Stimulated activated CD8-positive, alpha-beta memory T cell treated with anti-CD3 and anti-CD28 coated beads, Interleukin-12 subunit alpha, Interleukin-12 subunit beta, amount 100 ng/mL, for 24 hours (primary cell): Measurements from ENCODE around the gene PDZD7.

Experiments used
- DNase-seq: peaks from one replicate; pipeline ENCODE4 v3.0.0-alpha.2; 2020; ENCODE audit errors: extremely low read depth

PDZD7 gene

DNA sequence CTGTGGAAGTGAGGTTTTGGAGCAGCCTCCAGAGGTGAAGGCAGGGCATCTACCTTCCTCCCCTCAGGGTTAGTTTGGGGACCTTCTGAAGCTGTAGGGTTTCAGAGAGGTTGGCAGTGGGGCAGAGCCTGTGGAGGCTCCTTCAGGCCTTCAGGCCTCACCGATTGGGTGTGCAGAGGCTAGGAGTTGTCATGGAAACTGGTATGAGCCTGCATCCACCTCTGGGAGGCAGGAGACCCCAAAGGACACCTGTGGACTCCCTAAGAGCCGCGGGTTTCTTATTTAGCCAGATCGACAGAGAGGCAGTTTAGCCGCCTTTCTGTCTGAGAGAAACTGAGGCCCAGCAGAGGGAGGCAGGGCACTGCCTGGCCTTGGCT is 29.3 kb downstream of the PDZD7 start:
- no peak for DNase-seq

- no peak for DNase-seq
Measured at GRCh38 chr10:101000915-101001658, 29.8 kb downstream of the PDZD7 start.

DNA sequence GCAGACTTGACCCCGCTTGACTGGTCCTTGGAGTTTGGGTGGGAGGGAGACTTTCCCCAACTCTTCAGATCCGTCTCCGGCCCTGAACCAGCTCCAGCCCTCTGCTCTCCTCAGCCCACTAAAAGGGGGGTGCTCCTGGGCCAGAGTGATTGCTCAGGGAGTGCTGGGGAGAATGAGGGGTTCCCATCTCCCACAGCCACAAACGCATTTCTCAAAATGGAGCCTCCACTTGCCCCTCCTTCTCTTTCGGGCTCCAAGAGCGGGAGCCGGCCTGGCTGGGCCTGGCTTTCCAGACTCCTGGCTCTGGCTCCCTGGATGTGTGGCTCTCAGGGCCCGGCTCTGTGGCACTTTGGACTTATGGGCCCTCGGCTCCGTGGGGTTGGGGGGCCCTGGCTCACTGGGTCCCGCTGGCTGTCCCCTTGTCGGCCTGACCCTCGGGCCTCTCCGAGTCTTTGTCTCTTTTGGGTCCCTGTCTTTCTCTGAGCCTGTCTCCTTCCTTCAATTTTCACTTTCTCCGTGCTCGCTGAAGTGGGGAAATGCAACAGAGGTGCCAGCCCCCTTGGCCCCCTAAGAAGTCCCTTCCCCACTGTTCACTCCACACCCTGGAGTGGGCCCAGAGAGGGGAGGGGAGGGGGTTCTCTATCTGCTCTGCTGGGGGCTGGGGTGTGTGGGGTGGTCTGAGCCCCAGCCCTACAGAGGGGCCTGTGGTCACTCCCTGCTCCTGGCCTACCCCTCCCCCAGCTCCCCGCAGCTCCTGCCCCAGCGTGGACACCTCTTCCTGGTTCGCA is 30.6 kb downstream of the PDZD7 start:
- no peak for DNase-seq

DNA sequence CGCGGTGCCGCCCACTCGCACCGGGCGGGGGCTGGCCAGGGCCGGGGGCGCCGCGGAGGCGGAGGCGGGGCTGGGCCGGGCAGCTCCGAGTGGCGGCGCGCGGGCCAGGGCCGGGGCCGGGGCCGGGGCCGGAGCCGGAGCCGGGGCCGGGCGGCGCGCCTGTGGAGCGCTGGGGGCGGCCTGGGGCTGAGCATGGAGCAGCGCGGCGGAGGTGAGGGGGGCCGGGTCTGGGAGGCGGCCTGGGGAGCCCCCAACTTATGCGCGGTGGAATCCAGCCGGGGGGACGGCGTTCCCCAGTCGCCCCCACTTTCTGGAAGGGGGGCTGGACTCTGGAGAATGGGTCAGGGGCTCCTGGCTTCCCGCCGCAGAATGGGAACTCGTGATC is 31.2 kb downstream of the PDZD7 start, which contains the start of gene LZTS2:
LZTS2 (plus strand) TSS at position 67 of the 385 bp plus-strand sequence. CDS start 2,731 bp downstream, outside the sequence.
- no peak for DNase-seq

DNA sequence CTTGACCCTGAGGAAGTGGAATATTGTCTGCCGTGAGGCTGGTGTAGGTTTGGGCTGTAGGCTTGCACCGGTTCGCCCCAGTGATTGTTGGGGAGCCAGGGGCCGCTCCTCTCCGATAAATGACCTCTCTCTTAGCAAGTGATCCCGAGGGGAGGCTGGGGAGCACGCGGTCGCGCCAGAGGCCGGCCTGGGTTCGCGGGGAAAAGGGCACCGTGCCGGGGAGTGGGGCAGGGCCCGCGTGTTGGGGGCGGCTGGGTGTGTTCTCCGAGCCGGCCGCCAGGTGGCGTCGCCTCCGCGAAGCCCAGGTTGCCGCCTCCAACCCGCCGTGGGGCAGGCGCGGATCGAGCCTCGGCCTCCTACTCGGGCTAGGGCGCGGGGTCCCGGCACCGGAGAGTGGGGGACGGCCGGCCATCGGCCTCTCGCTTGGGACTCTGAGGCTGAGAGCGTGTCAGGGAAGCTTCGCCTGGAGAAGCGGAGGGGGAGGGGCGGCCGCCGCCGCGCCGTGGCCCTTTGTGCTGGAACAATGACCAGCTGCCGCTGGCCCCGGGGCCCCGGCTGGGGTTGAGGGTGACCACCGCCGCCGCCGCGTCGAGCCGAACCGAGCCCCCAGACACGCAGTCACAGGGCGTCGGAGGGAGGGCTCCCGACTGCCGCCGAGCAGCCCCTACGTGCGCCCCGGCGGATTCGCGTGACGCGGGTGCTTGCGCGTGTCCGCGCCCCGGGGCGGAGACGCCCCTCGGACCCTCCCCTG is 31.8 kb downstream of the PDZD7 start:
- DNase-seq: peak; percentile 50

DNA sequence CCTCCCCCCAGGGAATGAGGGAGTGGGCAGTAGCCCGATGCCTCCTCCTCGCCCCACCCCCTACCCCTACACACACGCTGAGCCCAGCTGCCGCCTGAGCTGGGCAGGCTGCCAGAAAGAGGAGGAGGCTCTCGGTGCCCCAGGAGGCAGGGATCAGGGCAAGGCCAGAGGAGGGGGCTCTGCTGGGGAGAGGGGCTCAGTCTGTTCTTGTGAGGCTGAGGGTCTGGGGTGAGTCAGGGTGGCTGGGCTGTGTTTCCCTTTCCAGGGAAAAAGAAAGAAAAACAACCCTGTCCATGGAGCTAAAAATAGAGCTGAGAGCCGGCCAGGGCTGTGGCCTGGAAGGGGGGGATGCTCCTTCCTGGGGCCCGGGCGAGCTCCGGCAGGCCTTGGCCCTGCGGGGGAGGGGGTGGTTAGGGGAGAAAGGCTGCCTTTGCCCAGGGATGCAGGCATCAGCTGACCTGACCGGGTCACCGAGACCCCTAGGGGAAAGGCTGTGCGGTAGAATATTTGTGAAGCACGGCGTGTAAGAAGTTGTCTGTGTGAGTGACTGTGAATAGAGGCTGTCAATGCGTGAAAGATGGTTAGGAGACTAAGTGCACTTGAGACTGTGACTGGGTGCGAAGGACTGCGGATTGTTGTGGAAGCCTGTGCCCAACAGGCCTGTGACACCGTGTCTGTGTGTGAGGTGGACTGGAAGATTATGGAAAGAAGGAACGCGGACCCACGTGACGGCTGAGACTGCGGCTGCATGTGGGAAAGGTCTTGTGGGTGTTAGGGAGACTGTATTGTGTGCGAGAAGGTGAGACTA is 32.5 kb downstream of the PDZD7 start:
- DNase-seq: no peak

- DNase-seq: no peak
Measured at GRCh38 chr10:100997360-100998182, 33.4 kb downstream of the PDZD7 start.

- DNase-seq: no peak
Measured at GRCh38 chr10:100996678-100997359, 34.1 kb downstream of the PDZD7 start.

GRCh38 chr10:100995181-100995580 is 35.7 kb downstream of the PDZD7 start:
- DNase-seq: no peak

DNA sequence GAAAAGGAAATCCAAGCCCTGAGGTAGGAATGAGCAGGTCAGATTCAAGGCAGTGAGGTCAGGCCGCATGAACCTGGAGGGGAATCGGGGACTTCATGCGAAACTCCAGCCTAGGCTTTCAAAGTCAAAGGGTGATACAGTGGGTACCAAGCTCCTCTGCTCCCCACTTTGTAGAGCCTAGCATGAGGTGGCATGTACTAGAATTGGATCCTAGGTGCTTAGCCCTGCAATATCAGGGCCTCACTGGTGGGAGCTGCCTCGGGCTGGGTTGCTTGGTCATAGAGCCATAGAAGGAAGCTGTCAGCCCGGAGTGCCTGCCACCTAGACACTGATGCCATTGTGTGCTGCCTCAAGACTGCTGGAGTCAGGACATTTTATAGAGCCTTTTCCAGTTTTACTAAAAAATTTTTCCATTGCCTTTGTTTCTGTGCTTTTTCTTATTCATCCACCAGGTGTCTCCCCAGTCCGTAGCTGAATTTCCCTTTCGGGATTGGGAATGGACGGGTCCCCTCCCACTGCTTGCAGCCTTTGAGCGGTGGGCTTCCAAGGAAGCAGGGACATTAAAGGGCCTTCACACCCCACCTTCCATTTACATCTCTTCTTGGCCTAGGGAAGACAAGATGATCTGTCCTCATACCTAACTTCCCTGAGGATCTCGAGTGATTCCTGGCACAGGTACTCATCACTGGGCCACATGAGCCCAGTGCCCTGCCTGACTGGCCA is 36.8 kb downstream of the PDZD7 start:
- DNase-seq: no peak

- no peak for DNase-seq
Measured at GRCh38 chr10:100989088-100989487, 41.8 kb downstream of the PDZD7 start.

DNA sequence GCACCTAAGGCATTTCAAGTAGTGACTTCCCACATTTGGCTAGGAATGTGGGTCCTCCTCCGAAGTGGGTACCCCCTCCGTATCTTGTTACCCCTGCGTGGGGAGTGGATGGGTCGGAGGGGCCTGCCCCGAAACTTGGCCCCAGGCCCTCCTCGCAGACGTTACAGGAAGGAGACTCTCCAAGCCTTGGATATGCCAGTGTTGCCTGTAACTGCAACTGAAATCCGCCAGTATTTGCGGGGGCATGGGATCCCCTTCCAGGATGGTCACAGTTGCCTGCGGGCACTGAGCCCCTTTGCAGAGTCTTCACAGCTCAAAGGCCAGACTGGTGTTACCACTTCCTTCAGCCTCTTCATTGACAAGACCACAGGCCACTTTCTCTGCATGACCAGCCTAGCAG is 42.8 kb downstream of the PDZD7 start:
- no peak for DNase-seq

- no peak for DNase-seq
Measured at GRCh38 chr10:100987685-100988049, 43.3 kb downstream of the PDZD7 start.

DNA sequence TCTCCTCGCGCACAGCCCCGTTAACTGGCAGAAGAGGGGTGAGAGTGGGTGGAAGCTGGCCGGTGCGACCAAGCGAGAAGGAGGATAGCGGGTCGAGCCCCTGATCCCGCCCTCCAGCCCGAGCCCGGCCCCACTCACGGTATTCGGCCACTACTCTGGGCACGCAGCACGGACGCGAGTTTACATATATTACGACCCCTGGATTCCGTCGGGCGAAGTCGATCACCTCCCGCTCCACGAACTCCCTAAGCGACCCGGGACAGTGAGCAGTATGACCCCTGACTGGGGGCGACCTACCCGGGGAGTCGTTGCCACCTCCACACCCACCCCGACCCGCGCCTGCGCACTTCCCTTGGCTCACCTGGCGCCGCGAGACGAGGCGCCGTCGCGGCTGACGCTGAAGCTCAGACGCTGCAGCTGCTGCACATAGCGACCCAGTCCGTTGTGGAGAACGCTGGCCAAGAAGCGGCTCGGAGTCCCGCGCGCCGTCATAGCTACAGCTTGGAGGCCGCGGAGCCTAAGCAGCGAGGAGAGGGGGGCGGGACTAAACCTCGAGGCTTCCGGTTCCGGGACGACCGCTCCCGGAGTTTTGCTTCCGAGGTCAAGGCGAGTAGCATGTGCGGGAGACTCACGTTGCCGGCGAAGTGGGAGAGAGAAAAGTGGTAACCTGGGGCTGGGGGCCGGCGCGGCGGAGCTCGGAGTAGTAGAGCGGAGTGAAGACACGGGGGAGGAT is 43.8 kb downstream of the PDZD7 start, which contains the start of the genes MRPL43 and TWNK:
MRPL43 (minus strand) TSS at position 546 of the 733 bp plus-strand sequence; CDS start at position 492, 54 bp downstream.
TWNK (plus strand) TSS at position 592 of the 733 bp plus-strand sequence. CDS start 668 bp downstream, outside the sequence.
- peak; percentile 59 for DNase-seq

DNA sequence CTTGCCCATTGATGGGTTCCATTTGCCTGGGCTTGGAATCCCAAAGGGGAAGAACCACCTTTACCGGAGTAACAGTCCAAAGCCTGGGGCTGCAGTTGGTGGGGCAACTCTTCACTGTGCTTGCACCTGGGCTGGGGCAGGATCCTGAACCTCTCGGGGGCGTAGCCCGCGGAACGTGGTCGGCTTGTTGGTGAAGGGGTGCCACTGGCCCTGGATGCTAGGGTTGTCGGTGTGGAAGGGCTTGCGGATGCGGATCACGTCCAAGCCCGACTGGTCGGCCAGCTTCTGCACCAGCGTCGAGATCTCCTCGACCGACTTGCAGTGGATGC is 44.3 kb downstream of the PDZD7 start:
- no peak for DNase-seq

- no peak for DNase-seq
Measured at GRCh38 chr10:100985336-100985735, 45.6 kb downstream of the PDZD7 start.

DNA sequence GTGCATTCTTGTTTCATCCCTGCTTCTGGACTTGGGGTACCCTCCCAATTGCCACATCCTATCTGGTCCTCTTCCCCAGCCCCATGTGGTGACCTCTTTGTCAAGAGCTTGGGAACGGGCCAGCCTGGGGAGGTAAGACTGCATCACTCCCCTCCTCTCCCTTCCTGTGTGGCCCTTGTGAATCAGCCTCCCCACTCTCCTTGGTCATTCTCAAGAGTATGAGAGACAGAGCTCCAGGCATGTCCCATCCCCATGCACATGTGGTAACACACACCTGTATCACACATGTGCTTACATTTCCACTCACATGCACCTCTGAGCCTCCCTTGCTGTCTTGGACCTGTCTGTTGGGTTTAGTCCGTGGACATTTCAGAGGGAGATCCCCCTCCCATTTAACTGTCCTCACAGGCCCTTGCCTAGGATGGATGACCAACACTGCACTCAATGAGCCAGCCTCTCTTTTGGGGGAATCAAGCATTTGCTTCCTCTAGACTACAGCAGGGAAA is 46.2 kb downstream of the PDZD7 start:
- no peak for DNase-seq

DNA sequence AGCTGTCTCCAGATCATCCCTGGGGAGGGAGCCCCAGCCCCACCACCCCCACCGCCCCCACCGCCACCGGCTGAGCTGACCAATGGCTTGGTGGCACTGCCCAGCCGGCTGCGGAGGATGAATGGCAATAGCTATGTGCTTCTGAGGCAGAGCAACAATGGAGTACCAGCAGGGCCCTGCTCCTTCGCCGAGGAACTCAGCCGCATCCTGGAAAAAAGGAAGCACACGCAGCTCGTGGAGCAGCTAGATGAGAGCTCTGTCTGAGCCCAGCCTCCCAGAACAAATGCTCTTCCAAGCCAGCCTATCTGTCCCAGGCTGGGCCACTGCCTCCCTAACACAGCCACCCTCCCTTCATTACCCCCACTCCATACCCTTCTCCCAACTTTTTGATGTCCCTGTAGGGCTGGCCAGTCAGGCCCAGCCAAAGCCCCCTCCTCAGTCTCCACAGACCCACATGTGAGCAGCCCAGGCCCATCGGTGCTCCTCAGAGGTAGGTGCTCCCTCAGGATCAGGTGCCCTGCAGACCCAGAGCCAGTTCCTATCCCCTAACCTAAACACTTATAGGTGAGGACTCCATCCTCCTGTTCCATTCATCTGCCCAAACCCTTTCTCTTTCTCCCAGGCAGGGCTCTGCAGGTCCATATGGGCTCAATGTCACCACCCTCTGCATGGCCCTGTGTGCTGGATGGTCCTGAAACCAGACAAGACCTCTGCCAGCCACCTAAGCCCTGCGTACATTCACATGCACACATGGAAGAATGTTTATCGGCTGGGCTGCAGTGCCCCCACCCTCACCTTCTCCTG is 46.9 kb downstream of the PDZD7 start:
- DNase-seq: no peak
